Measurements from ENCODE around the gene OR10AD1.
"Not testable (repeated sequence)": the region's sequence is repeated elsewhere in the genome, so short reads cannot be mapped to it uniquely, and the experiment has no call there.

The OR10AD1 gene

DNA sequence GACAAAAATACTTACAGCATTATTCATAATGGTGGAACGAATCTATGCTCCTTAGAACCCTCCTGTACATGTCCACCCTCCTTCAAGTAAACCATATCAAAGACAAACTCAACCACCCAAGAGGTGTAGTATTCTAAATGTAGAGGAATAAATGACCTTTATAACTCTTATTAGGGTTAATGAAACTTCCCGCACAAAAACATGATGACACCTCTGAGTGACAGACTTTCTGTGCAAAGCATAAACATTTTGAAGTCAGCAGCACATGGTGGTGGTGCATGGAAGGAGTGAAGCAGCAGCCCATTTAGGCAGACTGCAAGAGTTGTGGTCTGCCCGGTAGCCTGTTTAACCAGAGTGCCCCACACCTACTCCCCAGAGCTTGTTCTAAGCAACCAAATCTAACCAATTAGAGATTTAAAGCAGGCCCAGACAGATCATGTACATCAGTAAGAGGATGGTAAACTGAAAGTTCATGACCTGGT lies 45.2 kb downstream of the OR10AD1 start:
- DNase-seq, result no peak

DNA sequence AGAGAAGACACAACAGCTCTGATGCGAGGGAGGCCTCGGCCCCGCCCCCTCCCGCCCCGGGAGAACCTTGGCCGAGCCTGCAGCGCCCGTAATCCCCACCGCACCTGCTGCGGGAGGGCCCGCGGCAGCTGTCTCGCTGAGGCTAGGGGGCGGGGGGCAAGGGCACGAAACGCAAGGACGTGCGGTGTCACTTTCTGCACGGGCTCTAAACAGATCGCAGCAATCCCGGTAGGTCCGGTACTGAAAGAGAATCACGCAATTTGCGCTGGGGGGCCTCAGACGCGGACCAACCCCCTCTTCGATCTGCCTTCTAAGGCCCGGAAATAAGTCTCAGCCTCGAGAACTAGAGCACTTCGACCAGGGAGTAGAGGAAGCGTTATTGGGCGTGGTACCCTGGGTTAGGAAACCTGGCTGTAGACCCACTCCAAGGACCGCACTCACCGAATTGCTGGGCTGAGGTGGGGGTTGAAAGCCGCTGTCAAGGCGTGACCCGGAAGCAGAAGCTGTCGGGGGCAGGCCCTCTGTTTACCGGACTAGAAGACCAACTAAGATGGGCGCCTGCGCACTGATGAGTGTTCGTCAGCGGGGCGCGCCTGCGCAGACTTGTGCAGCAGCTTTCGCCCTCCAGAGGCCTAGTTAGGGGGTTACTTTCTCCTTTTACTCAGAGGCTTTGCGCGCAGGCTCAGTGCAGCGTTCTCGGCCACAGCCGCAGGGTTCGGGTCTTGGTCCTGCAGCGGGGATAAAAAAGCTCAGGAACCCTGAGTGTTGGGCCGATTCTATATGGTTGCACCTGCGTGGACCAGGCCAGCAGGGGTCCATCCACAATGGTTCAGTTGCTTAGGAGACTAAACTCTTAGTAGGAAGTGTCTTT lies 45.8 kb downstream of the OR10AD1 start, which contains the start of gene ASB8:
Gene ASB8 (minus strand): TSS at position 498 of the 871 bp plus-strand sequence. CDS start 4,019 bp downstream, outside the sequence.
- peak; percentile 97 for DNase-seq

DNA sequence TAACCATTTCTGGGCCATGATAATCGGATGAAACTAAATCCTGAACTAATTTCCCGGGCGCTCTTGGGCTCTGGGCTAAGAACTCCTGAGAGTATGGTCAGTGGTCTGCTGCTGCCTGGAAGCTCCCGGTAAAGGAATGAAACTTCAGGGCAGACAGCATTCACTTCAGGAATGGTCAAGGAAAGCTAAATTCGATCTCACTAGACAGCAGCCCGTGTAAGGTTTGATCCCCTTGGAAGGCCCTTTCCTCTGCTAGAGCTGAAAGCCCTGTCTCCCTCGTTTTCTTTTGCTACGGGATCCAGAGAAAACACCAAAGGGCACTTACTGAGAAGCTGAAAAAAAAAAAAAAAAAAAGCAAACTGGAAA lies 46.5 kb downstream of the OR10AD1 start:
- DNase-seq, result no peak

DNA sequence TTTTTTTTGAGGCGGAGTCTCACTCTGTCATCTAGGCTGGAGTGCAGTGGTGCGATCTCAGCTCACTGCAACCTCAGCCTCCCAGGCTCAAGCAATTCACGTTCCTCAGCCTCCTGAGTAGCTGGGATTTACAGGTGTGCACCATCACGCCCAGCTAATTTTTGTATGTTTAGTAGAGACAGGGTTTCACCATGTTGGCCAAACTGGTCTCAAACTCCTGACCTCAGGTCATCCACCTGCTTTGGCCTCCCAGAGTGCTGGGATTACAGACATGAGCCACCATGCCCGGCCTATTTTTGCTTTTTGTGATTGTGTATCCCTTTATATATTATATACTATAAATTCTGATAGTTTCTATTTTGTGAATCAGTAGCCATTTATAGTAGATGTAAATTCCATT lies 47.3 kb downstream of the OR10AD1 start:
- DNase-seq, result not testable (repeated sequence)

Measured in NCI-H748 treated with DMSO at 0.1 percent for 48 hours (cell line).